Liver (tissue), 3 donors: ENCODE results near the gene MPST.

ENCODE experiments used
- EGR1 ChIP-seq, 2 donors: IDR thresholded peaks; 2 replicates each; pipeline ENCODE4 v1.6.1; 2016 to 2018; ENCODE audit warnings: antibody characterized with exemption in 2 of 2, low read depth in 2 of 2
- JUND ChIP-seq, 2 donors: IDR thresholded peaks; 2 replicates each; pipeline ENCODE4 v1.6.1; 2016; ENCODE audit warnings: antibody characterized with exemption in 2 of 2
- YY1 ChIP-seq: IDR thresholded peaks from 2 replicates; pipeline ENCODE4 v1.6.1; 2016; ENCODE audit warnings: antibody characterized with exemption, mild to moderate bottlenecking
- TF ChIP-seq, protein P1 (sequence below): fragments of 150-350 bp; IDR thresholded peaks from 2 replicates; pipeline ENCODE4 v1.5.1; 2017; ENCODE audit warnings: improper control_type of control experiment, low read depth, low read length; ENCODE audit not compliant: missing input control
- donor health status: healthy.
- donor health status: healthy.

DNA sequence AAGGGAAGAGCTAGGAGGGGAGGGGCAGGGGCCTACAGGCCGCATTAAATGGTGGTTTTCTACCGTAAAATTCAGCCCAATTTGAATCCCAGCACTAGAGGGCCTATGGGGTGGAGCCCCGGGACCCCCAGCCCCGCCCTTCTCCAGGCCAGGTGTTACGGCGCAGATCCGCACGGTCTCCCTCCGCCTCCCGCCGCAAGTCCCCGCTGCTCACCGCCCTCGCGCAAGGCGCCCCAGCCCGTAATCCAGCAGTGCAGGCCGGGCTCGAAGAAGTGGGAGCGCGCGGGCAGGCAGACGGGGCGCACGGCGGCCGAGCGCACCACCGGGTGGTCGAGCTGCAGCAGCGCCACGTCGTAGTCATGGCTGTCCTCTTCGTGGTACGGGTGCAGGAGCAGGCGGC is 49.3 kb downstream of the MPST start:
- no peak for TF ChIP-seq JUND (IDR thresholded peaks at IDR 0.05)
- TF ChIP-seq, protein P1, sequence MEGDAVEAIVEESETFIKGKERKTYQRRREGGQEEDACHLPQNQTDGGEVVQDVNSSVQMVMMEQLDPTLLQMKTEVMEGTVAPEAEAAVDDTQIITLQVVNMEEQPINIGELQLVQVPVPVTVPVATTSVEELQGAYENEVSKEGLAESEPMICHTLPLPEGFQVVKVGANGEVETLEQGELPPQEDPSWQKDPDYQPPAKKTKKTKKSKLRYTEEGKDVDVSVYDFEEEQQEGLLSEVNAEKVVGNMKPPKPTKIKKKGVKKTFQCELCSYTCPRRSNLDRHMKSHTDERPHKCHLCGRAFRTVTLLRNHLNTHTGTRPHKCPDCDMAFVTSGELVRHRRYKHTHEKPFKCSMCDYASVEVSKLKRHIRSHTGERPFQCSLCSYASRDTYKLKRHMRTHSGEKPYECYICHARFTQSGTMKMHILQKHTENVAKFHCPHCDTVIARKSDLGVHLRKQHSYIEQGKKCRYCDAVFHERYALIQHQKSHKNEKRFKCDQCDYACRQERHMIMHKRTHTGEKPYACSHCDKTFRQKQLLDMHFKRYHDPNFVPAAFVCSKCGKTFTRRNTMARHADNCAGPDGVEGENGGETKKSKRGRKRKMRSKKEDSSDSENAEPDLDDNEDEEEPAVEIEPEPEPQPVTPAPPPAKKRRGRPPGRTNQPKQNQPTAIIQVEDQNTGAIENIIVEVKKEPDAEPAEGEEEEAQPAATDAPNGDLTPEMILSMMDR: no peak
- TF ChIP-seq EGR1 (IDR thresholded peaks at IDR 0.05; ENCODE audit: low read depth in 2 of 2): no peak
- TF ChIP-seq YY1: no peak
